Jurkat, Clone E6-1 (cell line): ENCODE measurements around the gene ATP8A1.
"Not testable (repeated sequence)": the region's sequence is repeated elsewhere in the genome, so short reads cannot be mapped to it uniquely, and the experiment has no call there.

Source experiments
- DNase-seq: peaks from one replicate; pipeline ENCODE4 v3.0.0-alpha.2; 2011; ENCODE audit warnings: low read depth, low spot score
- H3K4me3 ChIP-seq: 2 replicates; pipeline ENCODE4 v1.5.1; 2011; ENCODE audit warnings: mild to moderate bottlenecking, low read length, control low read depth, moderate library complexity

ATP8A1 gene

GRCh38 chr4:42398871-42399331 lies 258.0 kb downstream of the ATP8A1 start:
- H3K4me3 ChIP-seq, result no peak overlapping the region
- no peak for DNase-seq

GRCh38 chr4:42398171-42398870 lies 258.6 kb downstream of the ATP8A1 start:
- no peak for DNase-seq
- H3K4me3 ChIP-seq, result no peak overlapping the region

GRCh38 chr4:42397635-42398170 lies 259.2 kb downstream of the ATP8A1 start:
- peak overlapping the region; percentile 33 for H3K4me3 ChIP-seq
- no peak for DNase-seq

GRCh38 chr4:42396752-42397634 lies 259.9 kb downstream of the ATP8A1 start, which contains the start of gene SHISA3:
Gene SHISA3 (plus strand): TSS chr4:42397488. CDS start chr4:42398057, 569 bp downstream.
- H3K4me3 ChIP-seq, result peak within 1 kb of the TSS; percentile 33
- DNase-seq, result peak; percentile 23

GRCh38 chr4:42396361-42396751 lies 260.5 kb downstream of the ATP8A1 start:
- DNase-seq, result no peak
- H3K4me3 ChIP-seq, result no peak overlapping the region

GRCh38 chr4:42395595-42395994 lies 261.3 kb downstream of the ATP8A1 start:
- no peak overlapping the region for H3K4me3 ChIP-seq

GRCh38 chr4:42392436-42392835 lies 264.5 kb downstream of the ATP8A1 start:
- no peak for DNase-seq

More at GRCh38 chr4:42395595-42395994, 261.3 kb downstream of the ATP8A1 start:
- no peak for DNase-seq

GRCh38 chr4:42391981-42392380 lies 264.9 kb downstream of the ATP8A1 start:
- H3K4me3 ChIP-seq, result no peak overlapping the region
- no peak for DNase-seq

More at GRCh38 chr4:42392436-42392835, 264.5 kb downstream of the ATP8A1 start:
- H3K4me3 ChIP-seq, result no peak overlapping the region

GRCh38 chr4:42391355-42391664 lies 265.6 kb downstream of the ATP8A1 start:
- H3K4me3 ChIP-seq, result no peak overlapping the region
- DNase-seq, result no peak

GRCh38 chr4:42390622-42391354 lies 266.1 kb downstream of the ATP8A1 start:
- H3K4me3 ChIP-seq, result no peak overlapping the region
- DNase-seq, result no peak

GRCh38 chr4:42385516-42385915 lies 271.4 kb downstream of the ATP8A1 start:
- H3K4me3 ChIP-seq, result no peak overlapping the region
- DNase-seq, result no peak

- DNase-seq, result no peak
These were observed 275.2 kb downstream of the ATP8A1 start for GRCh38 chr4:42381666-42382065.

GRCh38 chr4:42377497-42377896 lies 279.4 kb downstream of the ATP8A1 start:
- H3K4me3 ChIP-seq, result no peak overlapping the region
- no peak for DNase-seq

More at GRCh38 chr4:42381666-42382065, 275.2 kb downstream of the ATP8A1 start:
- H3K4me3 ChIP-seq, result no peak overlapping the region

- H3K4me3 ChIP-seq, DNase-seq: not testable (repeated sequence)
These were observed 284.6 kb downstream of the ATP8A1 start for GRCh38 chr4:42372303-42372702.

- H3K4me3 ChIP-seq, result no peak overlapping the region
- DNase-seq, result peak; percentile 52
These were observed 285.3 kb downstream of the ATP8A1 start for GRCh38 chr4:42371305-42372252.

- no peak for DNase-seq
These were observed 287.4 kb downstream of the ATP8A1 start for GRCh38 chr4:42369489-42369888.

GRCh38 chr4:42366959-42367358 lies 289.9 kb downstream of the ATP8A1 start:
- H3K4me3 ChIP-seq, result no peak overlapping the region
- no peak for DNase-seq

More at GRCh38 chr4:42369489-42369888, 287.4 kb downstream of the ATP8A1 start:
- no peak overlapping the region for H3K4me3 ChIP-seq
